DND-41 (cell line): Measurements from ENCODE around the gene METAP1D.

Experiments
- ATAC-seq: fragments of 200-7000 bp; cut with Tn5 transposase; 3 replicates; pipeline ENCODE4 v1.9.1; 2021; ENCODE audit warnings: low read depth; ENCODE audit not compliant: insufficient read depth
- DNase-seq: peaks from one replicate; pipeline ENCODE4 v3.0.0-alpha.2; 2020
- H2AFZ ChIP-seq: 2 replicates; pipeline ENCODE4 v1.6.0; 2012; ENCODE audit warnings: low read depth, low read length
- H3K27ac ChIP-seq: 2 replicates; pipeline ENCODE4 v1.5.1; 2012; ENCODE audit warnings: low read length, inconsistent platforms
- H3K27me3 ChIP-seq: fragments of 200-600 bp; sonication (generic); 2 replicates; pipeline ENCODE4 v1.6.0; 2012; ENCODE audit warnings: low read length, mild to moderate bottlenecking, inconsistent platforms; ENCODE audit not compliant: insufficient read depth, poor library complexity
- H3K36me3 ChIP-seq: 2 replicates; pipeline ENCODE4 v1.5.1; 2012; ENCODE audit warnings: low read length, inconsistent platforms; ENCODE audit not compliant: insufficient read depth
- H3K4me1 ChIP-seq: 2 replicates; pipeline ENCODE4 v1.5.1; 2012; ENCODE audit warnings: mild to moderate bottlenecking, low read length; ENCODE audit not compliant: insufficient read depth
- H3K4me2 ChIP-seq: 2 replicates; pipeline ENCODE4 v1.6.0; 2012; ENCODE audit warnings: mild to moderate bottlenecking, moderate library complexity, low read length, inconsistent platforms; ENCODE audit not compliant: insufficient read depth
- H3K4me3 ChIP-seq, 2 experiments: fragments of 200-600 bp in 1 of 2; shearing (Covaris generic) in 1 of 2; 2 replicates each; pipeline ENCODE4 v1.5.1; 2012 to 2016; ENCODE audit warnings: inconsistent platforms in 2 of 2, low read length in 2 of 2, mild to moderate bottlenecking in 2 of 2, low read depth in 1 of 2, moderate library complexity in 1 of 2
- H3K79me2 ChIP-seq: 2 replicates; pipeline ENCODE4 v1.6.0; 2012; ENCODE audit warnings: low read length, inconsistent platforms; ENCODE audit not compliant: insufficient read depth
- H3K9ac ChIP-seq: 2 replicates; pipeline ENCODE4 v1.6.0; 2012; ENCODE audit warnings: low read depth, mild to moderate bottlenecking, inconsistent platforms, low read length, moderate library complexity
- H3K9me3 ChIP-seq: 2 replicates; pipeline ENCODE4 v1.5.1; 2012; ENCODE audit warnings: low read length, moderate library complexity, mild to moderate bottlenecking, inconsistent platforms; ENCODE audit not compliant: insufficient read depth, severe bottlenecking
- H4K20me1 ChIP-seq: 2 replicates; pipeline ENCODE4 v1.6.0; 2012; ENCODE audit warnings: low read length; ENCODE audit not compliant: insufficient read depth
- EZH2 ChIP-seq: IDR thresholded peaks from 3 replicates; pipeline ENCODE4 v1.6.1; 2012; ENCODE audit warnings: borderline replicate concordance, low read depth, mild to moderate bottlenecking, moderate library complexity, low read length, inconsistent platforms; ENCODE audit not compliant: severe bottlenecking
- TF ChIP-seq, protein P1 (sequence below): IDR thresholded peaks from 2 replicates; pipeline ENCODE4 v1.5.1; 2012; ENCODE audit warnings: borderline replicate concordance, low read length, moderate library complexity, mild to moderate bottlenecking; ENCODE audit not compliant: poor library complexity, severe bottlenecking; ENCODE audit errors: extremely low read depth

Gene METAP1D

GRCh38 chr2:172039011-172039704 lies 39.4 kb downstream of the METAP1D start:
- no peak overlapping the region for H3K27ac ChIP-seq
- no peaks in the 10 kb centered on the region for H3K9me3 ChIP-seq
- H3K9ac ChIP-seq = no peak overlapping the region
- no peak overlapping the region for H3K4me3 ChIP-seq
- no peak overlapping the region for H3K4me2 ChIP-seq
- H3K27me3 ChIP-seq = no peaks in the 10 kb centered on the region
- no peak overlapping the region for H2AFZ ChIP-seq
- ATAC-seq (no peak), DNase-seq (no peak)
- H4K20me1 ChIP-seq = no peaks in the 10 kb centered on the region
- no peaks in the 10 kb centered on the region for H3K36me3 ChIP-seq
- TF ChIP-seq, protein P1, sequence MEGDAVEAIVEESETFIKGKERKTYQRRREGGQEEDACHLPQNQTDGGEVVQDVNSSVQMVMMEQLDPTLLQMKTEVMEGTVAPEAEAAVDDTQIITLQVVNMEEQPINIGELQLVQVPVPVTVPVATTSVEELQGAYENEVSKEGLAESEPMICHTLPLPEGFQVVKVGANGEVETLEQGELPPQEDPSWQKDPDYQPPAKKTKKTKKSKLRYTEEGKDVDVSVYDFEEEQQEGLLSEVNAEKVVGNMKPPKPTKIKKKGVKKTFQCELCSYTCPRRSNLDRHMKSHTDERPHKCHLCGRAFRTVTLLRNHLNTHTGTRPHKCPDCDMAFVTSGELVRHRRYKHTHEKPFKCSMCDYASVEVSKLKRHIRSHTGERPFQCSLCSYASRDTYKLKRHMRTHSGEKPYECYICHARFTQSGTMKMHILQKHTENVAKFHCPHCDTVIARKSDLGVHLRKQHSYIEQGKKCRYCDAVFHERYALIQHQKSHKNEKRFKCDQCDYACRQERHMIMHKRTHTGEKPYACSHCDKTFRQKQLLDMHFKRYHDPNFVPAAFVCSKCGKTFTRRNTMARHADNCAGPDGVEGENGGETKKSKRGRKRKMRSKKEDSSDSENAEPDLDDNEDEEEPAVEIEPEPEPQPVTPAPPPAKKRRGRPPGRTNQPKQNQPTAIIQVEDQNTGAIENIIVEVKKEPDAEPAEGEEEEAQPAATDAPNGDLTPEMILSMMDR = no peak
- TF ChIP-seq EZH2 = no peak
- H3K4me1 ChIP-seq = no peaks in the 10 kb centered on the region
- no peaks in the 10 kb centered on the region for H3K79me2 ChIP-seq

GRCh38 chr2:172040311-172040710 lies 40.6 kb downstream of the METAP1D start:
- Histone ChIP-seq H3K4me3 (no peak overlapping the region), H3K4me2 (no peak overlapping the region), H3K36me3 (no peaks in the 10 kb centered on the region), H4K20me1 (no peaks in the 10 kb centered on the region), H3K4me1 (no peaks in the 10 kb centered on the region), H3K27me3 (no peaks in the 10 kb centered on the region), H3K79me2 (no peaks in the 10 kb centered on the region), H3K9me3 (no peaks in the 10 kb centered on the region), H3K27ac (no peak overlapping the region), H2AFZ (no peak overlapping the region), H3K9ac (no peak overlapping the region)
- DNase-seq (no peak), ATAC-seq (no peak)
- no peak for TF ChIP-seq EZH2
- TF ChIP-seq, protein P1 = no peak

GRCh38 chr2:172046080-172046678 lies 46.4 kb downstream of the METAP1D start:
- Histone ChIP-seq H3K27ac (no peak overlapping the region), H3K9me3 (no peaks in the 10 kb centered on the region), H3K4me2 (no peak overlapping the region), H4K20me1 (no peaks in the 10 kb centered on the region), H2AFZ (no peak overlapping the region), H3K9ac (no peak overlapping the region), H3K27me3 (no peaks in the 10 kb centered on the region), H3K4me1 (peaks cover 5% of the 10 kb centered on the region; the same call in 1 of the 2 replicates), H3K4me3 (no peak overlapping the region), H3K79me2 (no peaks in the 10 kb centered on the region), H3K36me3 (no peaks in the 10 kb centered on the region)
- no peak for DNase-seq
- peak; percentile 79 for ATAC-seq
- no peak for TF ChIP-seq EZH2
- TF ChIP-seq, protein P1 = no peak
